Omental fat pad (tissue), 4 donors: ENCODE data around the gene MTAP. TPM values are rescaled to one million over a fixed set of nuclear protein-coding genes. Genes with fewer than 3 reads are reported as not detected.
A peak's percentile ranks its signal among the peaks of the same experiment; 100 is the strongest.

ENCODE experiments used
- ATAC-seq: fragments of 150-250 bp; one replicate; pipeline ENCODE4 v1.9.1; 2016; ENCODE audit warnings: mild to moderate bottlenecking, moderate library complexity; ENCODE audit not compliant: low FRiP score
- DNase-seq: peaks from one replicate; pipeline ENCODE4 v3.0.0-alpha.2; 2019; ENCODE audit warnings: low spot score
- total RNA-seq, 4 donors: library from RNA; depleted of rRNA; stranded (reverse); fragments of >200 nt; gene quantifications; one replicate each; pipeline ENCODE4 v1.1.0, GENCODE V29; 2016
- TF ChIP-seq, protein P1 (sequence below), 3 donors: fragments of 450-650 bp; IDR thresholded peaks; one replicate each; pipeline ENCODE4 v1.5.1; 2016 to 2017; ENCODE audit warnings: antibody characterized with exemption in 3 of 3, mild to moderate bottlenecking in 3 of 3, moderate library complexity in 2 of 3

The MTAP gene
- total RNA-seq, 4 donors from 2014 or later, result 22.2 to 27.0 (median 25.4) TPM

DNA sequence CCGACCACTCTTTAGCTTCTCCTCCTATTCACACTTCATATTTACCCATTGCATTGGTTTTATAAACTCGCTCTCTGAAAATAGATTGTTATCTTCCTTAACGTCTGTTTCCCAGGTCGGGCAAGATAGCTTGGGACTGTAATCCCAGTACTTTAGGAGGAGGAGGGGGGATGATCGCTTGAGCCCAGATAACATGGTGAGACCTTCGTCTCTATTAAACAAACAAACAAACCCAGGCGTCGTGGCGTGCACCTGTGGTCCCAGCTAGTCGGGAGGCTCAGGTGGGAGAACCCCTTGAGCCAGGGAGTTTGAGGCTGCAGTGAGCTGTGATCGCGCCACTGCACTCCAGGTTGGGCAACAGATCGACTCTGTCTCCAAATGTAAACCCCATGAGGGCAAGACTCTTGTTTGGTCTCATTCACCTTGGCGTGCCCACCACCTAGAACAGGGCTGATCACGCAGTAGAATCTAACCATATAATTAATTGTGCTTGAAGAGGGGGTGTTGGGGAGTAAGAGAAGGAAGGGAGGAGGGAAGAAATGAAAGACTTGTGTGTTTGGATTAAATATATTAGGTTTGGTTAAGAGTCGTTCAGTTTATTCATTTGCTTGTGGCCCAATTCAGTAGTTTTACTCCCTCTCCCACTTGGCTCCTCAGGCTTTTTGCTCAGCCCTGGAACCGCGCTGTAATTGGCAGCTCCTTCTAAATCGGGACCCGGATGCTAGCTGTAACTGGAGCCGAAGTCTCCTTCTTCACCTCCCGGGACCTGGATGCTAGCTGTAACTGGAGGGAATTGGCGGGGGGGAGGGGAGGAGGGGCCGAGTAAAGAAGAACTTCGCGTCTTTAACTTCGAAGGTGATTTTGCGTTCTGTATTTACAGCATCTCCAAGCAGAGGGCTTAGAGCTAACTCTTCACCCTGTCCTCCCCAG is 166.8 kb downstream of the MTAP start:
- TF ChIP-seq, protein P1, sequence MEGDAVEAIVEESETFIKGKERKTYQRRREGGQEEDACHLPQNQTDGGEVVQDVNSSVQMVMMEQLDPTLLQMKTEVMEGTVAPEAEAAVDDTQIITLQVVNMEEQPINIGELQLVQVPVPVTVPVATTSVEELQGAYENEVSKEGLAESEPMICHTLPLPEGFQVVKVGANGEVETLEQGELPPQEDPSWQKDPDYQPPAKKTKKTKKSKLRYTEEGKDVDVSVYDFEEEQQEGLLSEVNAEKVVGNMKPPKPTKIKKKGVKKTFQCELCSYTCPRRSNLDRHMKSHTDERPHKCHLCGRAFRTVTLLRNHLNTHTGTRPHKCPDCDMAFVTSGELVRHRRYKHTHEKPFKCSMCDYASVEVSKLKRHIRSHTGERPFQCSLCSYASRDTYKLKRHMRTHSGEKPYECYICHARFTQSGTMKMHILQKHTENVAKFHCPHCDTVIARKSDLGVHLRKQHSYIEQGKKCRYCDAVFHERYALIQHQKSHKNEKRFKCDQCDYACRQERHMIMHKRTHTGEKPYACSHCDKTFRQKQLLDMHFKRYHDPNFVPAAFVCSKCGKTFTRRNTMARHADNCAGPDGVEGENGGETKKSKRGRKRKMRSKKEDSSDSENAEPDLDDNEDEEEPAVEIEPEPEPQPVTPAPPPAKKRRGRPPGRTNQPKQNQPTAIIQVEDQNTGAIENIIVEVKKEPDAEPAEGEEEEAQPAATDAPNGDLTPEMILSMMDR (IDR thresholded peaks at IDR 0.05), result no peak
- DNase-seq (no peak), ATAC-seq (no peak)

- no peak for DNase-seq
- ATAC-seq, result no peak
- TF ChIP-seq, protein P1 (IDR thresholded peaks at IDR 0.05), result no peak
Observed at GRCh38 chr9:21969951-21970799, 167.7 kb downstream of the MTAP start.

DNA sequence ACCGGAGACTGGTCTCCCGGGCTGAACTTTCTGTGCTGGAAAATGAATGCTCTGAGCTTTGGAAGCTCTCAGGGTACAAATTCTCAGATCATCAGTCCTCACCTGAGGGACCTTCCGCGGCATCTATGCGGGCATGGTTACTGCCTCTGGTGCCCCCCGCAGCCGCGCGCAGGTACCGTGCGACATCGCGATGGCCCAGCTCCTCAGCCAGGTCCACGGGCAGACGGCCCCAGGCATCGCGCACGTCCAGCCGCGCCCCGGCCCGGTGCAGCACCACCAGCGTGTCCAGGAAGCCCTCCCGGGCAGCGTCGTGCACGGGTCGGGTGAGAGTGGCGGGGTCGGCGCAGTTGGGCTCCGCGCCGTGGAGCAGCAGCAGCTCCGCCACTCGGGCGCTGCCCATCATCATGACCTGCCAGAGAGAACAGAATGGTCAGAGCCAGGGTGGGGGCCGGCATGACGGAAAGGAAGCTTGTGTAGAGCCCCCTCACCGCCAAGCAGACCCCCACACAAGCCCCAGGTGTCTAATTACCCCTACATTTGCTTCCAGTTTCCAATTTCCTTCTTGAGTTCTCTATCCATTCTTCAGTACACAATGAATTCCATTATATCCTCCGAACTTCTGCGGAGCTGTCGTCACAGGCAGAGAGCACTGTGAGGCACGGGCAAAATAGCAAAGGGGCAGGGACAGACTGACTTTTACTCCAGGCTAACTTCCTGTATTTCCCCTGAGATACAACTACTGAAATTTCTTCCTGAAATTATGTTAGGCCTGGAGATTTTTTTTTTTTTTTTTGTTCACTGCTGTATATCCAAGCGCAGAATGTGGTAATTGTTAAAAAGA is 168.6 kb downstream of the MTAP start:
- ATAC-seq (no peak), DNase-seq (no peak)
- TF ChIP-seq, protein P1 (IDR thresholded peaks at IDR 0.05), result no peak

DNA sequence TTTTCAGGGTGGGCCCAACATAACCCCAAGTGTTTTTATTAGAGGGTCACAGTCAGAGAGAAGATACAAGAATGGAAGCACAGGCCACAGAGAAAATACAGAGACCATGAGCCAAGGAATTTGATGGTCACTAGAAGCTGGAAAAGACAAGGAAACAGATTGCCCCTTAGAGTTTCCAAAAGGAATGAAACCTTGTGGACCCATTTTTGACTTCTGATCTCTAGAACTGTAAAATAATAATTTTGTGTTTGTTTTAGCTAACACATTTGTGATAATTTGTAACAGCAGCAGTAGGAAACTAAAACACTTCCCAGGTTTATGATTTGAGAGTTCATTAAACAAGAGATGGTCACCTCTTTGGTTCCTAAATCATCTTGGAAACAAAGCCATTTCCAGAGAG is 169.9 kb downstream of the MTAP start:
- DNase-seq (no peak), ATAC-seq (no peak)
- TF ChIP-seq, protein P1 (IDR thresholded peaks at IDR 0.05), result no peak

GRCh38 chr9:21974343-21974721 is 171.9 kb downstream of the MTAP start:
- DNase-seq, result no peak
- TF ChIP-seq, protein P1 (IDR thresholded peaks at IDR 0.05), result no peak
- ATAC-seq, result no peak

GRCh38 chr9:21974722-21975409 is 172.4 kb downstream of the MTAP start:
- ATAC-seq, result peak; percentile 64
- TF ChIP-seq, protein P1 (IDR thresholded peaks at IDR 0.05), result no peak

More at GRCh38 chr9:21974722-21975409, 172.4 kb downstream of the MTAP start:
- DNase-seq, result no peak
